CD4-positive, alpha-beta memory T cell (primary cell): ENCODE data around the gene ANKRD1. TPM values are rescaled to one million over a fixed set of nuclear protein-coding genes. Genes with fewer than 3 reads are reported as not detected.

ENCODE experiments used
- CTCF ChIA-PET: fragments of 350-600 bp; sonication (Branson Sonifier 250); formaldehyde crosslinking; loops from one replicate; lab custom pipeline; 2021; ENCODE audit warnings: inconsistent platforms; ENCODE audit not compliant: partially characterized antibody; lab: Charles Lee
- POLR2A ChIA-PET: fragments of 350-600 bp; sonication (Branson Sonifier 250); formaldehyde crosslinking; loops from one replicate; lab custom pipeline; 2021; ENCODE audit not compliant: partially characterized antibody; lab: Charles Lee
- DNase-seq, 5 donors: peaks; one replicate each; pipeline versions ENCODE4 v3.0.0 to v3.0.0-alpha.2; 2020 to 2022; ENCODE audit warnings: mixed read lengths in 1 of 5
- H3K27ac ChIP-seq: one replicate; pipeline ENCODE4 v1.7.0; 2013; ENCODE audit warnings: low read depth, low read length
- H3K27me3 ChIP-seq: 2 replicates; pipeline ENCODE4 v1.7.0; 2013; ENCODE audit warnings: mild to moderate bottlenecking, low read length, moderate library complexity; ENCODE audit not compliant: insufficient read depth
- H3K36me3 ChIP-seq: 2 replicates; pipeline ENCODE4 v1.7.0; 2013; ENCODE audit warnings: mild to moderate bottlenecking, low read length, moderate library complexity; ENCODE audit not compliant: insufficient read depth
- H3K4me1 ChIP-seq: 2 replicates; pipeline ENCODE4 v1.7.0; 2013; ENCODE audit warnings: mild to moderate bottlenecking, low read length, moderate library complexity; ENCODE audit not compliant: insufficient read depth
- H3K4me3 ChIP-seq, 2 donors: one replicate each; pipeline ENCODE4 v1.7.0; 2013; ENCODE audit warnings: low read length in 2 of 2, mild to moderate bottlenecking in 1 of 2
- H3K9me3 ChIP-seq, 2 donors: one replicate each; pipeline ENCODE4 v1.7.0; 2013; ENCODE audit warnings: low read length in 2 of 2, control low read depth in 1 of 2; ENCODE audit not compliant: control insufficient read depth in 1 of 2
- H3K27ac Mint-ChIP-seq, 7 donors: one replicate each; pipeline ENCODE4 v1.8.0; 2020 to 2021; ENCODE audit warnings: mixed read lengths in 7 of 7, mild to moderate bottlenecking in 6 of 7, inconsistent platforms in 3 of 7, moderate library complexity in 3 of 7
- H3K27me3 Mint-ChIP-seq, 2 donors: one replicate each; pipeline ENCODE4 v1.8.0; 2020 to 2021; ENCODE audit warnings: mixed read lengths in 2 of 2
- H3K36me3 Mint-ChIP-seq, 2 donors: one replicate each; pipeline ENCODE4 v1.8.0; 2020 to 2021; ENCODE audit warnings: mixed read lengths in 2 of 2, inconsistent platforms in 1 of 2, mild to moderate bottlenecking in 1 of 2
- H3K4me1 Mint-ChIP-seq, 4 donors: one replicate each; pipeline ENCODE4 v1.8.0; 2020 to 2021; ENCODE audit warnings: mixed read lengths in 4 of 4, mild to moderate bottlenecking in 1 of 4
- H3K4me3 Mint-ChIP-seq, 8 donors: one replicate each; pipeline ENCODE4 v1.8.0; 2020 to 2021; ENCODE audit warnings: mixed read lengths in 8 of 8, mild to moderate bottlenecking in 7 of 8, moderate library complexity in 6 of 8, inconsistent platforms in 3 of 8
- H3K9me3 Mint-ChIP-seq, 8 donors: one replicate each; pipeline ENCODE4 v1.8.0; 2020 to 2021; ENCODE audit warnings: mixed read lengths in 8 of 8, mild to moderate bottlenecking in 5 of 8, inconsistent platforms in 3 of 8, moderate library complexity in 1 of 8
- intact Hi-C: fragments of 100-400 bp; cut with micrococcal nuclease; formaldehyde crosslinking; loops from one replicate; pipeline ENCODE4 v1.15.1; 2023
- polyA plus RNA-seq, 2 donors: library from polyadenylated mRNA; unstranded; fragments of 300-500 nt; fragmentation: Illumina TruSeq; gene quantifications; one replicate each; pipeline ENCODE4 v1.2.3, GENCODE V29; 2021
- total RNA-seq, 2 experiments: library from RNA; stranded (reverse); gene quantifications; one replicate each; pipeline ENCODE4 v1.2.3, GENCODE V29; 2021

The ANKRD1 gene
- total and polyA plus RNA-seq, 4 experiments from 2014 or later = not detected

DNA sequence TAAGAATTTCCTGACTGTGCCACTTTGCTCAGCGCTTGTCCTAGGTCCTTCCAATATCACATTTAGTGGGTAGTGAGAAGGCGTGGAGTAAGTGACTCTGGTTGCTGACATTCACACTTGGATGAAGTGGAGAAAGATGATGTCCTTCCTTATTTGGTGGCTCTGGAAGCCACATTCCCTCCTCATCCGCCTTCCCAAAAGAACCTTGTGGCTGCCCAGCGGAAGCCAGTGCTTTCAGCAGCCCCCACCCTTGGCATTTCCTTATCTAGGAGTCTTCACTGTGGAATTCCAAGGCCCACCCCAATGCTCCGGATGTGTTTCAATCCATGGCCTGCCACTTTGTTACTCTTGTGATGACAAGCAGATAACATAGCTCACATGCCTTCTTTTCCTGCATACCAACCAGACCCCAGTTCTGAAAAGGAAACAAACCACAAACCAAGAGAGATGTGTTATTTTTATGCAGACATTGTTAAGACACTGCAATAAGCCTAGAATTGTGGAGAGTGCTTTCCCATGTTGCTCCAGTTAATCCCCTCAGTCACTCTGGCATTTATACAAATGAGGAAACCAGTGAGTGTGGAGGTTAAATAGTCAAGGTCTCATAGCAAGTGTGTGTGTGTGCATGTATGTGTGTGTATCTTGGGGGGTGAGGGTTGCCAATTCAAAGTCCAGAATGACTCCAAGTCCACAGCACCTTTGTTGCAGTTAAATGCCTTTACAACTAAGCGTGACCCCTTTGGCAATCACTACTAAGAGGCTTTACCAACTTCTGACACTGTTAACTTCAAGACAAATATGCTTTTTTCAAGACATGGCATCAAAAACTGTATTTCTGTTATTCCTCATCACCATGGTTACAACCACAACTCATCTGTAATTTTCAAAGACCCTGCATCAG is 10.3 kb upstream of the ANKRD1 start:
- Histone ChIP-seq H3K4me3 (no peak overlapping the region), H3K9me3 (no peaks in the 10 kb centered on the region), H3K4me1 (no peaks in the 10 kb centered on the region), H3K27ac (no peak overlapping the region), H3K27me3 (no peaks in the 10 kb centered on the region), H3K36me3 (no peaks in the 10 kb centered on the region)
- CTCF ChIA-PET = no interaction called here
- DNase-seq = no peak
- H3K4me1 Mint-ChIP-seq = peaks cover 0 to 2% (median 0%) of the 10 kb centered on the region in 4 donors
- no peaks in the 10 kb centered on the region for H3K36me3 Mint-ChIP-seq
- no peak overlapping the region for H3K4me3 Mint-ChIP-seq
- POLR2A ChIA-PET = no interaction called here
- H3K27me3 Mint-ChIP-seq = peaks cover 18 to 19% of the 10 kb centered on the region in 2 donors
- intact Hi-C loops = no loop called here
- no peak overlapping the region for H3K27ac Mint-ChIP-seq
- no peaks in the 10 kb centered on the region for H3K9me3 Mint-ChIP-seq

- H3K27ac Mint-ChIP-seq = no peak overlapping the region
- intact Hi-C loops = no loop called here
- CTCF ChIA-PET = no interaction called here
Observed at GRCh38 chr10:90930070-90930837, 9.4 kb upstream of the ANKRD1 start.

DNA sequence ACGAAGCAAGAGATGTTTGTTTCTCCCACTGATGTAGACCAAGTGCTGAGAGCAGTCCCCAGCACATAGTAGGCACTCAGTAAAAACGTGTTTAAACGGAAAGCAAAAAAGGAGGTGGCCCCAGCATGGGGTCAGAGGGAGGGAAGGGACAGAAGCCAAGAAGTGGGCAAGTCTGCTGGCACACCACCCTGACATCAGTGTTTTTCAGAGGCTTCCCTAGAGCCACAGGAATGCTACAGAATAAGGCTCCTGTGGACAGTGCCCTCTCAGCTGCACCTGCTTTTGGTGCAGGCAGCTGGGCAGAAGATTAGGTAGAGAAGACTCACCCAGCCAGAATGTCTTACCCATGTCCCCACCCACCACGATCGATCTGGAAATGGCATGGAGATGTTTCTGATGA is 8.3 kb upstream of the ANKRD1 start:
- H3K27ac Mint-ChIP-seq = no peak overlapping the region
- CTCF ChIA-PET = interaction anchor here (2.0 kb wide), 1 partner anchor 17 kb away, joined by 5 read pairs; no protein-coding TSS in a partner anchor
- H3K27me3 Mint-ChIP-seq = peaks cover 18% of the 10 kb centered on the region in 2 donors
- POLR2A ChIA-PET = no interaction called here
- DNase-seq = no peak
- Histone ChIP-seq H3K27me3 (no peaks in the 10 kb centered on the region), H3K36me3 (no peaks in the 10 kb centered on the region), H3K9me3 (no peaks in the 10 kb centered on the region), H3K4me1 (no peaks in the 10 kb centered on the region), H3K27ac (no peak overlapping the region), H3K4me3 (no peak overlapping the region)
- no peaks in the 10 kb centered on the region for H3K36me3 Mint-ChIP-seq
- no peaks in the 10 kb centered on the region for H3K9me3 Mint-ChIP-seq
- intact Hi-C loops = no loop called here
- no peak overlapping the region for H3K4me3 Mint-ChIP-seq
- no peaks in the 10 kb centered on the region for H3K4me1 Mint-ChIP-seq

More at GRCh38 chr10:90930070-90930837, 9.4 kb upstream of the ANKRD1 start:
- H3K4me1 Mint-ChIP-seq = no peaks in the 10 kb centered on the region
- POLR2A ChIA-PET = no interaction called here
- no peak for DNase-seq
- Histone ChIP-seq H3K36me3 (no peaks in the 10 kb centered on the region), H3K27ac (no peak overlapping the region), H3K4me3 (no peak overlapping the region), H3K27me3 (no peaks in the 10 kb centered on the region), H3K4me1 (no peaks in the 10 kb centered on the region), H3K9me3 (no peaks in the 10 kb centered on the region)
- H3K36me3 Mint-ChIP-seq = no peaks in the 10 kb centered on the region
- peaks cover 18 to 19% of the 10 kb centered on the region in 2 donors for H3K27me3 Mint-ChIP-seq
- H3K9me3 Mint-ChIP-seq = no peaks in the 10 kb centered on the region
- H3K4me3 Mint-ChIP-seq = no peak overlapping the region

- Mint-ChIP-seq H3K4me3 (no peak overlapping the region), H3K9me3 (no peaks in the 10 kb centered on the region), H3K36me3 (no peaks in the 10 kb centered on the region), H3K27me3 (peaks cover 19 to 28% of the 10 kb centered on the region in 2 donors), H3K27ac (no peak overlapping the region), H3K4me1 (no peaks in the 10 kb centered on the region)
- ChIA-PET CTCF (no interaction called here), POLR2A (no interaction called here)
- H3K27me3 ChIP-seq = no peaks in the 10 kb centered on the region
- H3K4me3 ChIP-seq = no peak overlapping the region
- H3K27ac ChIP-seq = no peak overlapping the region
- no peaks in the 10 kb centered on the region for H3K36me3 ChIP-seq
- H3K4me1 ChIP-seq = no peaks in the 10 kb centered on the region
- intact Hi-C loops = no loop called here
- no peaks in the 10 kb centered on the region for H3K9me3 ChIP-seq
- DNase-seq = no peak
Observed at GRCh38 chr10:90927293-90927692, 6.4 kb upstream of the ANKRD1 start.

DNA sequence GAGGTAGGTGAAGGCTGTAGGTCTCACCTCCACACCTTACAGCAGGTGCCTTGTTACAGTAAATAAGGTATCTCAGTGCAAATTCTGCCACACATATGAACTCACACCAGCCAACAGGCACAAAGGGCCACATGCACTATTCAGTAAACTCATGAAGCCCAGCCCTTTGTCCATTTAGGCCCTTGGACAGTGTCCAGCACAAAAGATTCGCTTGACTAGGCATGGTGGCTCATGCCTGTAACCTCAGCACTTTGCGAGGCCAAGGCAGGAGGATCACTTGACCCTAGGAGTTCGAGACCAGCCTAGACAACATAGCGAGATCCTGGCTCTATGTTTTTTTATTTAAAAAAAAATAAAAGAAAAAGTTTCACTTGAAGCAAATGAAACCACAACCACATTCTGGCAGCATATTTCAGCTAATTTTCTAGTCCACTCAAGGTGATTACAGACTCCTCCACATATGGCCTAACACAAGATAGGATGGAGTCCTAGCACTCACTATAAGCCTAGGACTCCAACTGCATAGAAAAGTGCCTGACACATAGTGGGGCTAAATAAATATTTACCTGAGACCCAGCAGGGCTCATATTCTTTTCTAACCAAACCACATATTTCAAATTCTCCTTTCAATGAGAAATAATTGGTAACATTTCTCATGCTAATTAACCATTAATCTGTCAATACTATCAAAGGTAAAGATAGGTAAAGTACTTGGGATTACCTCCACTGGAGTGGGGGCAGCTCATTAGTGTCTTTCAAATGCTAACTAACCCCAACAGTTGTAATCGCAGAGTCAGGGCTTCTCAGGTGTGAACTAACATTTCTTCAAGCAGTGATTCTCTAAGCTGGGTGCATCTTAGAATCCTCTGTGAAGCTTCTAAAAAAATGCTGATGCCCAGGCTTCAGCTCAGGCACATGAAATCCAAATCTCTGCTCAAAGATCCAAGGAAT is 4.5 kb upstream of the ANKRD1 start:
- Mint-ChIP-seq H3K4me1 (no peaks in the 10 kb centered on the region), H3K4me3 (no peak overlapping the region), H3K27ac (no peak overlapping the region), H3K9me3 (no peaks in the 10 kb centered on the region), H3K36me3 (no peaks in the 10 kb centered on the region), H3K27me3 (peaks cover 19 to 31% of the 10 kb centered on the region in 2 donors)
- Histone ChIP-seq H3K4me3 (no peak overlapping the region), H3K27me3 (no peaks in the 10 kb centered on the region), H3K27ac (no peak overlapping the region), H3K36me3 (no peaks in the 10 kb centered on the region), H3K9me3 (no peaks in the 10 kb centered on the region), H3K4me1 (no peaks in the 10 kb centered on the region)
- ChIA-PET POLR2A (no interaction called here), CTCF (interaction anchor here (1.6 kb wide), 1 partner anchor 14 kb away, joined by 5 read pairs; no protein-coding TSS in a partner anchor)
- intact Hi-C loops = no loop called here
- no peak for DNase-seq

GRCh38 chr10:90924552-90924951 is 3.7 kb upstream of the ANKRD1 start:
- peaks cover 16 to 24% of the 10 kb centered on the region in 2 donors for H3K27me3 Mint-ChIP-seq
- Histone ChIP-seq H3K27me3 (no peaks in the 10 kb centered on the region), H3K4me3 (no peak overlapping the region), H3K36me3 (no peaks in the 10 kb centered on the region), H3K9me3 (no peaks in the 10 kb centered on the region), H3K27ac (no peak overlapping the region), H3K4me1 (no peaks in the 10 kb centered on the region)
- intact Hi-C loops = no loop called here
- H3K4me3 Mint-ChIP-seq = no peak overlapping the region
- ChIA-PET CTCF (no interaction called here), POLR2A (no interaction called here)
- H3K4me1 Mint-ChIP-seq = no peaks in the 10 kb centered on the region
- no peak for DNase-seq
- H3K36me3 Mint-ChIP-seq = no peaks in the 10 kb centered on the region
- H3K27ac Mint-ChIP-seq = no peak overlapping the region
- peaks cover 0 to 2% (median 0%) of the 10 kb centered on the region in 8 donors for H3K9me3 Mint-ChIP-seq
